ENCODE results near the gene CCDC141. TPM values are rescaled to one million over a fixed set of nuclear protein-coding genes. Genes with fewer than 3 reads are reported as not detected.

The CCDC141 gene
- polyA plus RNA-seq, 1 donor from 2014 or later: 0.27 TPM

DNA sequence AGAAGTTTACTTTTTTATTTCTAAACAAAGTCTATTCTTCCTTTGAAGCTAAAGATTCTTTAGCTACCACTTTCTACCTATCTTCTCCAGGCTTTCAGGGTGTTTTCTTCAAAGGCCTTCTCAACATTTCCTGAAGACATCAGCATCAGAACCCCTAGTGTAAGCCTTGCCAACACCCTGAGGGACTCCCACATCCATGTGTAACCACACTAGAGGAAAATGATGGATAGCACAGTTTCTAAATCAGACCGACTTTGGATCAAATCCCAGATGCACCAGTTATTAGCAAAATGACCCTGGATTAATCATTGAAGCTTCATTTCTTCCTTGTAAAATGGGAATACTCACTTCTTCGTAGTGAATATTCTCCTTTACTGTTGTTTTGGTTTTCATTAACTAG lies 238.0 kb downstream of the CCDC141 start:
- no peaks in the 10 kb centered on the region for H3K9me2 ChIP-seq (ENCODE audit: insufficient read depth, low read length)
- no peaks in the 10 kb centered on the region for H3K79me2 ChIP-seq (replicated peaks; ENCODE audit: insufficient read depth, low read length)
- no peaks in the 10 kb centered on the region for H4K20me1 ChIP-seq (ENCODE audit: insufficient read depth)
- no peaks in the 10 kb centered on the region for H3F3A ChIP-seq (ENCODE audit: insufficient read depth, low read length, poor library complexity, severe bottlenecking)
- TF ChIP-seq SMC3 (conservative IDR thresholded peaks at IDR 0.05; ENCODE audit: poor library complexity): no peak
- no peak for TF ChIP-seq MXI1 (conservative IDR thresholded peaks at IDR 0.05; ENCODE audit: poor library complexity, severe bottlenecking)
- no peak for TF ChIP-seq POLR2AphosphoS5 (IDR thresholded peaks at IDR 0.05)
- TF ChIP-seq, protein P1, sequence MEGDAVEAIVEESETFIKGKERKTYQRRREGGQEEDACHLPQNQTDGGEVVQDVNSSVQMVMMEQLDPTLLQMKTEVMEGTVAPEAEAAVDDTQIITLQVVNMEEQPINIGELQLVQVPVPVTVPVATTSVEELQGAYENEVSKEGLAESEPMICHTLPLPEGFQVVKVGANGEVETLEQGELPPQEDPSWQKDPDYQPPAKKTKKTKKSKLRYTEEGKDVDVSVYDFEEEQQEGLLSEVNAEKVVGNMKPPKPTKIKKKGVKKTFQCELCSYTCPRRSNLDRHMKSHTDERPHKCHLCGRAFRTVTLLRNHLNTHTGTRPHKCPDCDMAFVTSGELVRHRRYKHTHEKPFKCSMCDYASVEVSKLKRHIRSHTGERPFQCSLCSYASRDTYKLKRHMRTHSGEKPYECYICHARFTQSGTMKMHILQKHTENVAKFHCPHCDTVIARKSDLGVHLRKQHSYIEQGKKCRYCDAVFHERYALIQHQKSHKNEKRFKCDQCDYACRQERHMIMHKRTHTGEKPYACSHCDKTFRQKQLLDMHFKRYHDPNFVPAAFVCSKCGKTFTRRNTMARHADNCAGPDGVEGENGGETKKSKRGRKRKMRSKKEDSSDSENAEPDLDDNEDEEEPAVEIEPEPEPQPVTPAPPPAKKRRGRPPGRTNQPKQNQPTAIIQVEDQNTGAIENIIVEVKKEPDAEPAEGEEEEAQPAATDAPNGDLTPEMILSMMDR (IDR thresholded peaks at IDR 0.05; ENCODE audit: poor library complexity, severe bottlenecking): no peak
- TF ChIP-seq, protein P2, sequence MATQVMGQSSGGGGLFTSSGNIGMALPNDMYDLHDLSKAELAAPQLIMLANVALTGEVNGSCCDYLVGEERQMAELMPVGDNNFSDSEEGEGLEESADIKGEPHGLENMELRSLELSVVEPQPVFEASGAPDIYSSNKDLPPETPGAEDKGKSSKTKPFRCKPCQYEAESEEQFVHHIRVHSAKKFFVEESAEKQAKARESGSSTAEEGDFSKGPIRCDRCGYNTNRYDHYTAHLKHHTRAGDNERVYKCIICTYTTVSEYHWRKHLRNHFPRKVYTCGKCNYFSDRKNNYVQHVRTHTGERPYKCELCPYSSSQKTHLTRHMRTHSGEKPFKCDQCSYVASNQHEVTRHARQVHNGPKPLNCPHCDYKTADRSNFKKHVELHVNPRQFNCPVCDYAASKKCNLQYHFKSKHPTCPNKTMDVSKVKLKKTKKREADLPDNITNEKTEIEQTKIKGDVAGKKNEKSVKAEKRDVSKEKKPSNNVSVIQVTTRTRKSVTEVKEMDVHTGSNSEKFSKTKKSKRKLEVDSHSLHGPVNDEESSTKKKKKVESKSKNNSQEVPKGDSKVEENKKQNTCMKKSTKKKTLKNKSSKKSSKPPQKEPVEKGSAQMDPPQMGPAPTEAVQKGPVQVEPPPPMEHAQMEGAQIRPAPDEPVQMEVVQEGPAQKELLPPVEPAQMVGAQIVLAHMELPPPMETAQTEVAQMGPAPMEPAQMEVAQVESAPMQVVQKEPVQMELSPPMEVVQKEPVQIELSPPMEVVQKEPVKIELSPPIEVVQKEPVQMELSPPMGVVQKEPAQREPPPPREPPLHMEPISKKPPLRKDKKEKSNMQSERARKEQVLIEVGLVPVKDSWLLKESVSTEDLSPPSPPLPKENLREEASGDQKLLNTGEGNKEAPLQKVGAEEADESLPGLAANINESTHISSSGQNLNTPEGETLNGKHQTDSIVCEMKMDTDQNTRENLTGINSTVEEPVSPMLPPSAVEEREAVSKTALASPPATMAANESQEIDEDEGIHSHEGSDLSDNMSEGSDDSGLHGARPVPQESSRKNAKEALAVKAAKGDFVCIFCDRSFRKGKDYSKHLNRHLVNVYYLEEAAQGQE (IDR thresholded peaks at IDR 0.05; ENCODE audit: borderline replicate concordance): no peak
- TF ChIP-seq EP300 (conservative IDR thresholded peaks at IDR 0.05; ENCODE audit: poor library complexity, severe bottlenecking): no peak
- no peak for TF ChIP-seq EZH2 (IDR thresholded peaks at IDR 0.05; ENCODE audit: borderline replicate concordance, insufficient read depth, low read length, poor library complexity, severe bottlenecking)
- TF ChIP-seq TAF1 (IDR thresholded peaks at IDR 0.05; ENCODE audit: low read depth): no peak
- TF ChIP-seq RAD21 (conservative IDR thresholded peaks at IDR 0.05): no peak
- H3K4me3 ChIP-seq (ENCODE audit: low read length): no peak overlapping the region
- no peaks in the 10 kb centered on the region for H3K9me3 ChIP-seq (ENCODE audit: low read length)
- H3K36me3 ChIP-seq (ENCODE audit: insufficient read depth, low read length): no peaks in the 10 kb centered on the region
- no peak overlapping the region for H2AFZ ChIP-seq (ENCODE audit: low read depth, low read length)
- H3K9ac ChIP-seq (ENCODE audit: low read length): no peak overlapping the region
- H3K27me3 ChIP-seq (ENCODE audit: insufficient read depth, low read depth, low read length): no peaks in the 10 kb centered on the region
- H3K4me2 ChIP-seq (ENCODE audit: low read length): no peak overlapping the region
- no peak overlapping the region for H3K27ac ChIP-seq (ENCODE audit: low read length)

DNA sequence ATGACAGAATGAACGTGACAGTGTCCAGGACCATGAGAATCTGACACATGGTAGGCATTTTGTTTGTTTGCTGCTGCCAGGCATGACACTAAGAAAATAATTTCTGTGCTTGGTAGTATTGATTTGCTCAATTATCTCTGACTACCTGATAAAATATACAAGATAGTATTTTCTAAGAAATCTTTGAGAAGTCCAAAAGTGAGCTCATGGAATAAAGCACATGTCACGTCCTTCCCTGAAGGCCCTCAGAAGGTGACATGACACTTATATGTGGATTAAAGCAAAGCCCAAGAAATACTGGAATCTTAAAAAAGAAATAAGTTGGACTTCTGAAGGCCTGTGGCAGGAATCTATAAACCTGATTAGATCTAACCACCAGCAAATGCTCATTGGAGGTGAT lies 238.9 kb downstream of the CCDC141 start:
- TF ChIP-seq SMC3 (conservative IDR thresholded peaks at IDR 0.05; ENCODE audit: poor library complexity) (no peak), MXI1 (conservative IDR thresholded peaks at IDR 0.05; ENCODE audit: poor library complexity, severe bottlenecking) (no peak), RAD21 (conservative IDR thresholded peaks at IDR 0.05) (no peak), TAF1 (IDR thresholded peaks at IDR 0.05; ENCODE audit: low read depth) (no peak), POLR2AphosphoS5 (IDR thresholded peaks at IDR 0.05) (no peak), EZH2 (IDR thresholded peaks at IDR 0.05; ENCODE audit: borderline replicate concordance, insufficient read depth, low read length, poor library complexity, severe bottlenecking) (no peak), EP300 (conservative IDR thresholded peaks at IDR 0.05; ENCODE audit: poor library complexity, severe bottlenecking) (no peak)
- TF ChIP-seq, protein P1 (IDR thresholded peaks at IDR 0.05; ENCODE audit: poor library complexity, severe bottlenecking): no peak
- TF ChIP-seq, protein P2 (IDR thresholded peaks at IDR 0.05; ENCODE audit: borderline replicate concordance): no peak
- Histone ChIP-seq H3K9me2 (ENCODE audit: insufficient read depth, low read length) (no peaks in the 10 kb centered on the region), H4K20me1 (ENCODE audit: insufficient read depth) (no peaks in the 10 kb centered on the region)

More for the DNA sequence above, 238.9 kb downstream of the CCDC141 start:
- Histone ChIP-seq H2AFZ (ENCODE audit: low read depth, low read length) (no peak overlapping the region), H3K4me2 (ENCODE audit: low read length) (no peak overlapping the region), H3K27ac (ENCODE audit: low read length) (no peak overlapping the region), H3K4me3 (ENCODE audit: low read length) (no peak overlapping the region), H3K79me2 (replicated peaks; ENCODE audit: insufficient read depth, low read length) (no peaks in the 10 kb centered on the region), H3F3A (ENCODE audit: insufficient read depth, low read length, poor library complexity, severe bottlenecking) (no peaks in the 10 kb centered on the region), H3K9me3 (ENCODE audit: low read length) (no peaks in the 10 kb centered on the region), H3K36me3 (ENCODE audit: insufficient read depth, low read length) (no peaks in the 10 kb centered on the region), H3K9ac (ENCODE audit: low read length) (no peak overlapping the region), H3K27me3 (ENCODE audit: insufficient read depth, low read depth, low read length) (no peaks in the 10 kb centered on the region)

All from neural cell (in vitro differentiated cells).